ENCODE measurements around the gene PDE9A.

The PDE9A gene

GRCh38 chr21:42721341-42721824, 68.0 kb downstream of the PDE9A start:
- no peaks in the 10 kb centered on the region; the same call in 1 of the 2 replicates for H3K27me3 ChIP-seq (replicated peaks; ENCODE audit: control insufficient read depth, insufficient read depth, low read length)
- DNase-seq (ENCODE audit: extremely low read depth, insufficient read length) = no peak
- no peak overlapping the region for H3K4me3 ChIP-seq (replicated peaks; ENCODE audit: low read depth, low read length)
- no peaks in the 10 kb centered on the region for H3K36me3 ChIP-seq (ENCODE audit: control insufficient read depth, insufficient read depth, low read length)
- no peak for TF ChIP-seq CTCF (IDR thresholded peaks at IDR 0.05; ENCODE audit: insufficient read depth, low read length, poor library complexity, severe bottlenecking)

- Histone ChIP-seq H3K36me3 (ENCODE audit: control insufficient read depth, insufficient read depth, low read length) (no peaks in the 10 kb centered on the region), H3K27me3 (replicated peaks; ENCODE audit: control insufficient read depth, insufficient read depth, low read length) (no peaks in the 10 kb centered on the region; the same call in 1 of the 2 replicates), H3K4me3 (replicated peaks; ENCODE audit: low read depth, low read length) (no peak overlapping the region)
- no peak for DNase-seq (ENCODE audit: extremely low read depth, insufficient read length)
- TF ChIP-seq CTCF (IDR thresholded peaks at IDR 0.05; ENCODE audit: insufficient read depth, low read length, poor library complexity, severe bottlenecking) = no peak
Measured at GRCh38 chr21:42722153-42722552, 68.7 kb downstream of the PDE9A start.

DNA sequence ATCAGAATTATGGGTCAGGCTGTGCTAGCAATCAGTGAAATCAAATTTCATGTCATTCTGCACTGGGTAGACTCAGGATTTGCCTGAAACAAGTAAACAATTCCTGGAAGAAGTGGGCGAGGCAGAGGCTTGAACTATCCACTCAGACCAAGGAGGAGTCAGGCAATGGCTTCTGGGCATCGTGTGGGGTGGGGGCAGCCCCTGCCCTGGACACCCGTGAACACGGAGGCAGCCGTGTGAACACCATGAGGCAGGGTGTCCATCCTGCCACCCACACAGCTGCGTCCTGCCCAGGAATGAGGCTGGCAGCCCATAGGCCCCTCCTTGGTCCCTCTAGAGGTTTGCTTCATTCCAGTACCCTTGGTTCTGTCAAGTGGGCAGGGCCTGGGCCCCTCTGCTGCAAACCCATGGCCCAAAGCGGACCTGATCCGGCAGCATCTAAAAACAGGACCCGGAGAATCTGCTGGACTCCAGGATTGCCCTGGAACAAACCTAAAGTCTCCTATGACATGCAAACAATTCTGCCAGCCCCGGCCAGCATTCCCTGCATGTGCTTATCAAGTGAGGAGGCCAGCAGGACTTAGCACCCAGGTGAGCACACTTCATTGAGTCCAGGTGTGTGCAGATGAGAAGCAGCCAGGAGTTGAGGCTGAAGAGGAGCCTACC, 69.5 kb downstream of the PDE9A start:
- Histone ChIP-seq H3K4me3 (replicated peaks; ENCODE audit: low read depth, low read length) (no peak overlapping the region), H3K27me3 (replicated peaks; ENCODE audit: control insufficient read depth, insufficient read depth, low read length) (no peaks in the 10 kb centered on the region; the same call in 1 of the 2 replicates), H3K36me3 (ENCODE audit: control insufficient read depth, insufficient read depth, low read length) (no peaks in the 10 kb centered on the region)
- DNase-seq (ENCODE audit: extremely low read depth, insufficient read length) = no peak
- no peak for TF ChIP-seq CTCF (IDR thresholded peaks at IDR 0.05; ENCODE audit: insufficient read depth, low read length, poor library complexity, severe bottlenecking)

DNA sequence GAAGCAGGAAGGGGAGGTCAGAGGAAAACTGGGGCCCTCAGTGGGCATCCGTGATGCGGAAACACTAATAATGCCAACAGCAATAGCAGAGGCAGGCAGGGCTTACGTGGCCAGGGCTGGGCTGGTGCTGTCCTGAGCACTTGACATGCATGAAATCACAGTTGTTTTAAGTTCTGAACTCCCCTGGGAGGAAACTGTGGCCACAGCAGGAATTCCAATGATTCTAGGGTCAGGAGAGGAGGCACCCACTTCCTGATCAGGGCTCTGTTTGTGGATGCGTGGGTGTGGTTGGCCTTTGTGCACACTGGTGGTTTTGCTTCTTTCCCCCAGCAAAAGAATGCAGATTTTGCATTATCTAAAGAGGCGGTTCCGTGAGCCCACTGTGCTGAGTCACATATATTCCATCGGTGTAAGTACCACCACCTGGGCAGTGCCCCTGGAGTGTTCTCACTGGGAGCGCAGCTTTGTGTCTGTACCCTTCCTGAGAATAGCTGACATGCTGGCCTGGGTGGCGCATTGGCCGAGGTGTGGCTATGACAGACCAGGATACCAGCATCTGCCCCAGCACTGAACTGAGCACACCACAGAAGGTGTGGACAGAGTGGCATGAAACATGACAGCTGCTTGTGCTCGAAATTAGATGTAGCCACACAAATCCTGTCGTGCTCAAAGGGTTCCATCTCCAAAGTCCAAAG, 71.0 kb downstream of the PDE9A start:
- no peaks in the 10 kb centered on the region; the same call in 1 of the 2 replicates for H3K27me3 ChIP-seq (replicated peaks; ENCODE audit: control insufficient read depth, insufficient read depth, low read length)
- H3K36me3 ChIP-seq (ENCODE audit: control insufficient read depth, insufficient read depth, low read length) = no peaks in the 10 kb centered on the region
- no peak for TF ChIP-seq CTCF (IDR thresholded peaks at IDR 0.05; ENCODE audit: insufficient read depth, low read length, poor library complexity, severe bottlenecking)
- H3K4me3 ChIP-seq (replicated peaks; ENCODE audit: low read depth, low read length) = no peak overlapping the region
- DNase-seq (ENCODE audit: extremely low read depth, insufficient read length) = no peak

DNA sequence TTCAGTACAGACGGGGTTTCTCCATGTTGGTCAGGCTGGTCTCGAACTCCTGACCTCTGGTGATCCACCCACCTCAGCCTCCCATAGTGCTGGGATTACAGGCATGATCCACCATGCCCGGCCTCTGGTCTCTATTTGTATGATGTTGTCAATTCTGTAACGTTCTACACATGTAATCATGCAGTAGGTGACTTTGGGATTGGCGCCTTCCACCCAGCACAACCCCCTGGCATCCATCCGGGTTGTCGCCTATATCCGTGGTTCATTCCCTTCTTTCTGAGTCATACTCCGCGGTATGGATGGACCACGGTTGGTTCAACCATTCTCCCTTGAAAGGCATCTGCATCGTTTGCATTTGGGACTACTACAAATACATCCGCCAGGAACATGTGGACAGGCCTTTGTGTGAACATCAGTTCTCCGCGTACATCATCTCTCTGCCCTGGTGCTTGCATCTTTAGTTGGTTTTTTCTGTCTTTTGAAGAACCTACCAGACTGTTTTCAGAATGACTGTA, 72.1 kb downstream of the PDE9A start:
- no peak for TF ChIP-seq CTCF (IDR thresholded peaks at IDR 0.05; ENCODE audit: insufficient read depth, low read length, poor library complexity, severe bottlenecking)
- Histone ChIP-seq H3K36me3 (ENCODE audit: control insufficient read depth, insufficient read depth, low read length) (no peaks in the 10 kb centered on the region), H3K27me3 (replicated peaks; ENCODE audit: control insufficient read depth, insufficient read depth, low read length) (no peaks in the 10 kb centered on the region; the same call in 1 of the 2 replicates), H3K4me3 (replicated peaks; ENCODE audit: low read depth, low read length) (no peak overlapping the region)
- no peak for DNase-seq (ENCODE audit: extremely low read depth, insufficient read length)
